HepG2 (cell line): ENCODE measurements around the gene CLMP. TPM values are rescaled to one million over a fixed set of nuclear protein-coding genes. Genes with fewer than 3 reads are reported as not detected.
A peak's percentile ranks its signal among the peaks of the same experiment; 100 is the strongest.

ENCODE experiments used
- BORCS8-MEF2B ChIP-seq: sonication (generic); formaldehyde crosslinking; IDR thresholded peaks from 2 replicates; pipeline ENCODE4 v1.8.0; 2022; ENCODE audit warnings: mild to moderate bottlenecking, missing genetic modification reagents
- CERS6 ChIP-seq: sonication (generic); formaldehyde crosslinking; IDR thresholded peaks from 2 replicates; pipeline ENCODE4 v1.5.0; 2020; ENCODE audit warnings: missing genetic modification reagents
- DBP ChIP-seq: sonication (generic); formaldehyde crosslinking; IDR thresholded peaks from 2 replicates; pipeline ENCODE4 v1.4.0; 2020; ENCODE audit warnings: missing genetic modification reagents; ENCODE audit errors: not compliant biosample characterization
- ISX ChIP-seq: sonication (generic); formaldehyde crosslinking; conservative IDR thresholded peaks from 2 replicates; pipeline ENCODE4 v1.5.0; 2020; ENCODE audit warnings: missing genetic modification reagents
- KLF6 ChIP-seq: IDR thresholded peaks from 2 replicates; pipeline ENCODE4 v1.8.0; 2016; ENCODE audit warnings: missing biosample characterization, missing genetic modification reagents
- MTERF4 ChIP-seq: sonication (generic); formaldehyde crosslinking; IDR thresholded peaks from 2 replicates; pipeline ENCODE4 v1.8.0; 2023; ENCODE audit warnings: mild to moderate bottlenecking, missing genetic modification reagents
- MTF2 ChIP-seq: sonication (generic); formaldehyde crosslinking; IDR thresholded peaks from 2 replicates; pipeline ENCODE4 v1.5.0; 2020; ENCODE audit warnings: missing genetic modification reagents, borderline replicate concordance
- MXD1 ChIP-seq: sonication (generic); formaldehyde crosslinking; IDR thresholded peaks from 2 replicates; pipeline ENCODE4 v1.4.0; 2020; ENCODE audit warnings: mild to moderate bottlenecking, missing genetic modification reagents
- NONO ChIP-seq, 2 experiments: fragments of 450-650 bp in 1 of 2; sonication (generic) in 1 of 2; formaldehyde crosslinking in 1 of 2; IDR thresholded peaks in 1 of 2; conservative IDR thresholded peaks in 1 of 2; 2 replicates each; pipeline versions ENCODE4 v1.6.1 to v1.8.0; 2017 to 2022; ENCODE audit warnings: mild to moderate bottlenecking in 1 of 2, missing genetic modification reagents in 1 of 2, moderate library complexity in 1 of 2
- PATZ1 ChIP-seq: sonication (generic); formaldehyde crosslinking; IDR thresholded peaks from 2 replicates; pipeline ENCODE4 v1.4.0; 2020; ENCODE audit warnings: missing genetic modification reagents
- RARA ChIP-seq: IDR thresholded peaks from 2 replicates; pipeline ENCODE4 v1.6.1; 2016; ENCODE audit warnings: missing genetic modification reagents, missing compliant biosample characterization
- THAP9 ChIP-seq: sonication (generic); formaldehyde crosslinking; IDR thresholded peaks from 2 replicates; pipeline ENCODE4; 2020; ENCODE audit warnings: missing genetic modification reagents, mild to moderate bottlenecking, borderline replicate concordance
- TSC22D2 ChIP-seq: sonication (generic); formaldehyde crosslinking; IDR thresholded peaks from 2 replicates; pipeline ENCODE4 v1.5.1; 2020; ENCODE audit warnings: missing genetic modification reagents, mild to moderate bottlenecking, borderline replicate concordance
- ZNF124 ChIP-seq: sonication (generic); formaldehyde crosslinking; IDR thresholded peaks from 2 replicates; pipeline ENCODE4 v1.4.0; 2020; ENCODE audit warnings: missing genetic modification reagents
- ZNF138 ChIP-seq: sonication (generic); formaldehyde crosslinking; IDR thresholded peaks from 2 replicates; pipeline ENCODE4 v1.5.0; 2020; ENCODE audit warnings: mild to moderate bottlenecking, low read depth, missing genetic modification reagents
- ZNF335 ChIP-seq: sonication (generic); formaldehyde crosslinking; IDR thresholded peaks from 2 replicates; pipeline ENCODE4 v1.4.0; 2020; ENCODE audit warnings: missing genetic modification reagents
- ZNF580 ChIP-seq: IDR thresholded peaks from 2 replicates; pipeline ENCODE4 v1.6.1; 2016; ENCODE audit warnings: low read depth, borderline replicate concordance
- polyA plus RNA-seq, 8 experiments: library from polyadenylated mRNA; depleted of rRNA in 3 of 8; stranded (reverse) in 7 of 8; unstranded in 1 of 8; fragments of >200 nt; fragmentation: Illumina TruSeq in 4 of 8; extraction: Trizol in 4 of 8; gene quantifications; 2 replicates each; pipeline versions ENCODE4 v1.2.1 to v1.2.3, GENCODE V29; 2011 to 2016; ENCODE audit warnings: low read depth in 4 of 8, missing spikeins in 1 of 8, mixed read lengths in 1 of 8; ENCODE audit not compliant: insufficient read depth in 1 of 8
- total RNA-seq, 5 experiments: library from RNA; depleted of rRNA; stranded (reverse); fragments of >200 nt; fragmentation: Illumina TruSeq; extraction: Trizol; gene quantifications; 2 replicates each; pipeline ENCODE4 v1.2.3, GENCODE V29; 2016; ENCODE audit warnings: low read depth in 1 of 5

The CLMP gene
- total and polyA plus RNA-seq, 2 of the 13 experiments (the other 11 are each of a cell fraction or from before 2014, with no cell fraction given): not detected

- TF ChIP-seq MTERF4: peak; percentile 60; the same call in 1 of the 2 replicates
- TF ChIP-seq PATZ1 (CRISPR knock-in tag): no peak; the same call in 1 of the 2 replicates
- TF ChIP-seq ZNF124 (CRISPR knock-in tag): 0 out of 2 replicates have a peak, but pooled peaks have one; percentile 63
- TF ChIP-seq ISX (CRISPR knock-in tag): 0 out of 2 replicates have a peak, but pooled peaks have one; percentile 69
- peak; percentile 69 for TF ChIP-seq ZNF138 (CRISPR knock-in tag)
- TF ChIP-seq MTF2 (CRISPR knock-in tag): peak; percentile 19; the same call in 1 of the 2 replicates
- TF ChIP-seq MXD1 (CRISPR knock-in tag): peak; percentile 34; the same call in 1 of the 2 replicates
- TF ChIP-seq KLF6 (CRISPR knock-in tag): no peak; the same call in none of the 2 replicates
- TF ChIP-seq THAP9 (CRISPR knock-in tag): 0 out of 2 replicates have a peak, but pooled peaks have one; percentile 16
- no peak for TF ChIP-seq NONO (IDR thresholded peaks at IDR 0.05)
- TF ChIP-seq NONO (CRISPR knock-in tag; conservative IDR thresholded peaks at IDR 0.05): peak; percentile 48; the same call in 1 of the 2 replicates
- 0 out of 2 replicates have a peak, but pooled peaks have one; percentile 19 for TF ChIP-seq BORCS8-MEF2B (CRISPR knock-in tag)
- TF ChIP-seq CERS6 (CRISPR knock-in tag): no peak
- 0 out of 2 replicates have a peak, but pooled peaks have one; percentile 47 for TF ChIP-seq ZNF335
- peak; percentile 93; the same call in 1 of the 2 replicates for TF ChIP-seq TSC22D2 (CRISPR knock-in tag)
- no peak for TF ChIP-seq DBP (CRISPR knock-in tag)
- TF ChIP-seq RARA (CRISPR knock-in tag): peak; percentile 8; the same call in 1 of the 2 replicates
- peak; percentile 36; the same call in 1 of the 2 replicates for TF ChIP-seq ZNF580 (CRISPR knock-in tag)
Observed at GRCh38 chr11:123061403-123062157, 133.5 kb downstream of the CLMP start, which contains the start of gene HSPA8 (continued).
